Left lobe of liver (tissue), 2 donors: ENCODE measurements around the gene GRIP2. TPM values are rescaled to one million over a fixed set of nuclear protein-coding genes. Genes with fewer than 3 reads are reported as not detected.

Experiments
- ATAC-seq: fragments of 200-7000 bp; cut with Tn5 transposase; one replicate; pipeline ENCODE4 v1.9.1; 2020; ENCODE audit warnings: mild to moderate bottlenecking, moderate library complexity
- DNase-seq: peaks from one replicate; pipeline ENCODE4 v3.0.0-alpha.2; 2020; ENCODE audit warnings: low spot score
- total RNA-seq: library from RNA; stranded (reverse); gene quantifications from one replicate; pipeline ENCODE4 v1.2.1, GENCODE V29; 2021
- donor health status: DM: no; HTN: no; CAD: no; lungs with moderate emphysema.
- donor health status: DM: no; HTN: yes; CAD: no.

GRIP2 gene
- total RNA-seq, 1 donor from 2014 or later, result 0.40 TPM

DNA sequence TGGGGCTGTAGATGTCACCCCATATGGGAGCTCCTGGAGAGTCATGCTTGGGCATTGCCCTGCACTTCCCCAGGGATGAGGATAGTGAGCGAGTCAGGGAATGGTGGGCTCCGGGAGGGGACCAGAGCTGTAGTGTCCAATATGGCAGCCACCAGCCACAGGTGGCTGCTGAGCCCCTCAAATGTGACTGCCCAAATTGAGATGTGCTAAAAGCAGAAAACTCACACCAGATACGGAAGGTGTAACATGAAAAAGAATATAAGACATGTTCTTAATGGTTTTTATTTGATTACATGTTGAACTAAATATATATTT lies 31.7 kb downstream of the GRIP2 start:
- DNase-seq (no peak), ATAC-seq (no peak)

DNA sequence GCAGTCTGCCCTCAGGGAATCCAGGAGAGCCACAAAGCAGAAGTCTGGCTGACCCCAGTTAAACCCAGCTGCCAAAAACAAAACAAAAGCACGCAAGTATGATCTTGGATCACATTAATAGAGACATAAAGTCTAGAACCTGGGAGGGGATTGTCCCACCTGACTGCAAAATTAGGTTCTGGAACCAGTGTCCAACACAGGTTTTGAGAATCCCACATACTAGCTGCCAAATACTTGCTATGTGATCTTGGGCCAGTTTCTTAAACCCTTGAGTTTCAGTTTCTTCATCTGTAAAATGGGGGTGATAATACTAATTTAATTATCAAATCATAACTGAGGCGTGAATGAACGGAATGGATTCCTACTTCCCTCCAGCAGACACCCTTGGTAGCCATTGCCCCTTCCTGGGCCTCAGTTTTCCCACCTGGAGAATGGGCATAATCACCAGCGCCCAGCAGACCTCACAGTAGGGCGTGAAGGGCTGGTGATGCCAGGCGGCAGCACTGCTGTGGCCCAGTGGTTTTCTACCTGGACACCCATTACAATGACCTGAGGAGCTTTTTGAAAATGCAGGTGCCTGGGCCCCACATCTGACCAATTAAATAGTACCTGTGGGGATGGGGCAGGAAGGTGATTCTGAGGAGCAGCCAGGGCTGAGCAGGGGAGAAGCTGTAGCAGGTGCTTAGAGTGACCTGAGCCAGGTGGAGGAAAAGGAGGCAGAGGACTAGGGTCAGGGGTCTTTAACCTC lies 32.2 kb downstream of the GRIP2 start:
- ATAC-seq (no peak), DNase-seq (no peak)

DNA sequence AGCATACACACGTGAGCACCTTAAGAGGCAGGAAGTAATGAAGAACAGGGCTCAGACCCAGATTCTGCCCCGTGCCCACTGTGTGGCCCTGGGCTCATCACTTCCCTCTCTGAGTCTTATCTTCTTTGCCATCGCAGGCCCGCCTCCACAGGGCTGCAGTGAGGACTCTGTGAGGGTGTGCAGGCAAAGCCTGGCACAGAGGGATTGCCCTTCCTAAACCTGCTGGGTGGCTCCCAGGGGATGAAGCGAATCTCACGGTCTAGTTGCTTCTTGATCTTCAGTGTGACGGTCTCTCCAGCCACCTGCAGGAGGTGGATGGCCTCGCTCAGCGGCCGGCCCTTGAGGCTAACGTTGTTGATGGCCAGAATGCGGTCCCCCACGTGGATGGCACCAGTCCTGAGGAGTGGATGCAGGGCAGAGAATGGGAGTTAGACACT lies 32.8 kb downstream of the GRIP2 start:
- ATAC-seq (no peak), DNase-seq (no peak)

DNA sequence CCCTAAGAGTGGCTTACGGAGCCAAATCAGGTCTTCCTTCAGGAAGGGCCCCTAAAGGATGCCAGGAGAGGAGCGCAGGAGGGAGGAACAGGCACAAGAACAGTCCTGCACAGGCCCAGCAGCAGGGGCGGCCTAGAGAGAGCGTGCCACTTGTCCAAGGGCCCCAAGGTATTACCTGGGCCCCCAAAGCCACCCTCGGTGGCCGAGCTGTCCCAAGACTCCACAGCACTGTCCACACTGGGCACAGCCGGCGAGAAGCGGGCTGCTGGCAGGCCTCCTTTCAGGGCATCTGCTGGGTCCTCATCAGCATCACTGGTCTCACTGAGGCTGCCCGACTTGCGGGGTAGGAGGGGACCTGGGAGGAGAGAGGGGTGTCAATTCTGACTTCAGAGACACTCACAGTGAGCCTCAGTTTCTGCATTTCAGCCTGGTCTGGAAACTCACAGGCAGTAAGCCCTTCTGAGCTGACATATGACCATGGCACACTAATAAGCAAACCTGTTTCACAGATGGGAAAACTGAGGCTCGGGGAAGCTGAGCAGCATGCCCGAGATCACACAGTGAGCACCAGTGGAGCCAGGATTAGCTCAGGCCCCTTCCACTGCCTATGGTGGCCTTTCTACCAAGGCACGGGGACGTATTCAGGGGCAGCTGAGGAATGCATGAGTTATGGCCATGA lies 33.4 kb downstream of the GRIP2 start:
- ATAC-seq (no peak), DNase-seq (no peak)

DNA sequence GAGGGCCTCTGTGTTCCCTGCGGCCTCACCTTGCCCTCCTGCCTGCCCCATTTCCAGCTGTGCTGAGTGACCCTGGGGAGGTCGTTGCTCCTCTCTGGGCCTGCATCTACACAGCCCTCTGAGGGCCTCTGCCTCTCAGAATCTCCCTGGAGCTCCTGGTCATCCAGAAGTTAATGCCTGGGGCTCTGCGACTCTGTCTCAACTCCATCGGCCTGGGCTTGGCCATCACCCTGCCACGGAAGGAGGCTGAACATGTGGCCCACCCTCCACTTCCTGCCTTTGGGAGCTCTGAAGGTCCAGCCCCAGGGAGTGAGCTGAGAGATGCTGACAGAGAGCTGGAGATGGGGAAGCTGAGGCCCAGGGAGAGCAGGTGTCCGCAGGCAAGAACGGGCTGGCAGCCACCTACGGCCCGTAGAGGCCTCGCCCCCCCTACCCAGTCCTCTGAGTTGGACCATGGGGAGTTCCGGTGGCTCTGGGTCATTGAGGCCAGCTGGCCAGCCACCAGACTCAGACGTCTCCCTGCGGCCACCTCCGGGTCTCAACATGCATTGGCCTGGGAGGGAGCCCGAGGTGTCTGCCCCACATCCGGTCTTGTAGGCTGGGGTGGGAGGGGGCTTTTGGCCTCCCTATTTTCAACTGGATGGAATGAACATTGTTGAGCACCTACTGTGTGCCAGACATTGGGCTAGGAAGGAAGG lies 34.2 kb downstream of the GRIP2 start:
- DNase-seq, result no peak

DNA sequence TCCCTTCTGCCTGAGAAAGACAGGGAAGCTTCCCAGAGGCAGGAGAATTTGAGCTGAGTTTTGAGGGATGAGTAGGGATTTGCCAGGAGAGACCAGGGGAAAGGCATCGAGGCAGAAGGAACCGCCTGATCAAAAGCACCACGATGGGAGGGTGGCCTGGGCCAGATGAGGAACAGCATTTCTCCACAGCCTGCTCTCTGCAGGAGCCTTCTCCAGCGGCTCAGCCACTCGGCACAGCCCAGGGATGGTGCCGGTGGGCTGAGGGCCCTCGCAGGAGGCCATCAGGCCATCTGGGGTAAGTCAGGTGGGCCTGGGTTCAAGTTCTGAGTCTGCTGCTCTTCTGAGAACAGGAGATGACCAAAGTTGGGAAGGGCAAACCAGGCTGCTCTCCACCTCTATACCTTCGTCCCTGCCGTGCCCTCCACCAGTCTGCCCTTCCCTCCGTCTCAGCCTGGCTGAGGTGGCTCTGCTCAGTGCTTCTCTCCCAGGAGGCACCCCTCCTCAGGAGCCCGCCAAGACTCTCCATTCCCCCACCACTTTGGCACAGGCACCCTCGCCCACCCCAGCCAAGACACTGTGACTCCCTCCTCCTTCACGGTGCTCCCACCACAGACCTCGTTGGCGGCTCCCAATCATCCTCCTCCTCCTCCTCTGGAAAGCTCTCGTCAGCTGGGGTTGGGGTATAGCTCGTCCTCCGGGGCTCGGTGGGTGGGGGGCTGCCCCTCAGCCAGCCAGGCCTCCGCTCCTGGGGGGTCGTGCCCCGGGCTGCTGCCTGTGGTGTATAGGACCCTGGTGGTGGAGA lies 34.9 kb downstream of the GRIP2 start:
- no peak for DNase-seq
- ATAC-seq, result no peak

More for the DNA sequence above, 34.2 kb downstream of the GRIP2 start:
- ATAC-seq, result no peak

DNA sequence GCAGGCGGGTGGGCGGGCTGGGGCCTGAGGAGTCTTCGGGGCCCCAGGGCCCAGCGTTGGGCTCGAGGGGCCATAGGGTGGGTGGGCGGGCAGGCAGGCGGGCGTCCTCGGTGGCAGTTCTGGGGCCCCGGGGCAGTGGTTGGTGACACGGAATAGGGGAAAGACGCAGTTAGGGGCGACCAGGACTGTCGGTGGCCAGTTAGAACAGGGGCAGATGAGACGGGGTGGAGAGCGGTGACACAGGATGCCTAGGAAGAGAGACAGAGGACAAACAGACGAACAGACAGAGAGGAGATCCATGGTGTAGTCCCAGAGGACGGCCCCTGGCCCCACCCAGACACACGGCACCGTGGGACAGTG lies 36.5 kb downstream of the GRIP2 start:
- DNase-seq (no peak), ATAC-seq (no peak)

DNA sequence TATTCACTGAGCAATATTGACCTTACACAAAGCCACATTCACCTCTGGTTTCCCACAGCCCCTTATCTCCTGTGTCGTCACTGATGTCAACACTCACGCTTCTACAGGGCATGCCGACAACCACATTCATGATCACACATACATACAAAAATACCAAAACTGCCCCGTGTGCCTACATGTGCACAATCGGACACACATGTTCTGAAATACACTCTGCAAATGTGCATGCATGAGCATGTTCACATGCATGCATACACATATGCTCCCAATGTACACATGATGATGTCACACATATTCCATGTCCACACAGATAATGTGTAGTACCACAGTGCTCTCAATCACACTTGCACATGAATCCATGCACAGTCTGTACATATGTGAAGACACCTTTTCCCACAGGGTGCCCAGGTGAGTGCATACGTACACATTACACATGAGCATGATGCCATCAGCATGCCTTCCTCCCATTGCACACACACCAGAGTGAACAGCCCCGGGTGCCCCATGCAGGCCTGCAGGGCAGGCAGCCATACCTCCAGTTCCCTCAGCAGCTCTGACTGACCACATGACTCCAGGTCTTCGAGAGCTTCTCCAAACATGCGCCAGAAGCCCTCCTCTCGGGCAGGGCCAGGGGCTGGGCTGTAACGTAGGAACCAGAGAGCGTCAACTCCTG lies 37.0 kb downstream of the GRIP2 start:
- no peak for DNase-seq
- no peak for ATAC-seq

DNA sequence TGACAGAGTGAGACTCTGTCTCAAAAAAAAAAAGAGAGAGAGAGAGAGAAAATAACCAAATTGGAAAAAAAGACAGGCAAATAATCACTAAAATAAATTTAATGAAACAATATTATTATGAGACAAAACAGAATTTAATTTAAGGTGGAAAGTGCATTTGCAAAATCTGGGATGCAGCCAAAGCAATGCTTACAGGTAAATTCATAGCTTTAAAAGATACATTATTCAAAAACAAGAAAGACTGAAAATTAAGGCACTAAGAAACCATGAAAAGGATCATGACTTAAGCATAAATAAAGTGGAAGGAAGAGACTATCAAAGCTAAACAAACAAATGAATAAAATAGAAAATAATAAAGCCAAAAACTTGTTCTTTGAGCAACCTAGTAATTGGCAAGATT lies 37.7 kb downstream of the GRIP2 start:
- no peak for DNase-seq

DNA sequence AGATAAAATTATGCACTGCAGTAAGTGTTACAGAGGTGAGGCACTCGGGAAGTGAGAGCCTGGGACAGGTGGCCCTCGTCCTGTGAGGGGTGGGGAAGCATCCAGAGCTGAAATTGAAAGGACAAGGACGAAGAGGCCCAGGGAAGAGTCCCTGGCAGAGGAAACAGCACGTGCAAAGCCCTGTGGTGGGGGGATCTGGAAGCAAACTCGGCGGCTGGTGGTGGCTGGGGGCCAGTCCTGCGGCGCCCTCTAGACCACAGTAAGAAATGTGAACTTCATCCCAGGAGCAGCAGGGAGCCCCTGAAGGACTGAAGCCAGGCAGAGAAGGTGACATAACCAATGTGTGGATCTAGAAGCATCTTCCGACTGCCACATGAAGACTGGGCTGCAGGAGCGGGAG lies 42.8 kb downstream of the GRIP2 start:
- DNase-seq, result no peak
- no peak for ATAC-seq

More for the DNA sequence above, 37.7 kb downstream of the GRIP2 start:
- ATAC-seq, result no peak

DNA sequence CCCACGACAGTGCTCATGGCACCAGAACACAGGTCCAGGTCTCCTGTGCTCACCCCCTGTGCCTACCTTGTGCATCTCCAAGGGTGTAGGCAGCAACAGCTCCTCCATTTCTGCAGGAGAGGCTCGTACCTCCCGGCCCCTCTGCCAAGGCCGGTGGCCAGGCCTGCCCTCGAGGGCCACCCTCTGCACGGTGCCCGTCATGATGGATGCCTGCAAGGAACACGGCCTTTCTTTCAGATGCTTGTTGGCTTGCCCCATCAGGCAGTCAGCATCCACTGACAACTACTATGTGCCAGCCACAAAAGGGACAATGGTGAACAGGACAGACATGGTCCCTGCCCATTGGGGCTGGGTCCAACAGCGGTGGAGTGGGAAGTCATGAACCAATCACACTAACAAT lies 43.8 kb downstream of the GRIP2 start:
- DNase-seq (no peak), ATAC-seq (no peak)

DNA sequence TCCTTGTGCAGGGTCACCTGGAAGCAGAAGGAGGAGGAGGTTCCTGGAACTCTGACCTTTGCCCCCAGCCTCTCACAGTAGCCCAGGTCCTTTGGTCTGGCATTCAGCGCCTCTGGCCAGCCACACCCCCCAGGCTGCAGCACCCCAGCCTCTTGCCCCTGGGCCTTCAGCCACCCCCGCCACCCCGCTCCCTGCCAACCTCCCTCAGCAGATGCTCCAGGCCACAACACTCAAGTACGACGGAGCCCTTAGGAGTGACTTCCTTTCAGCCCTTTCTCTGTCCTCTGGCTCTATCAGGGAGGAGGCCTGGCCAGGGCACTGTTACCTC lies 45.2 kb downstream of the GRIP2 start:
- DNase-seq (no peak), ATAC-seq (no peak)

DNA sequence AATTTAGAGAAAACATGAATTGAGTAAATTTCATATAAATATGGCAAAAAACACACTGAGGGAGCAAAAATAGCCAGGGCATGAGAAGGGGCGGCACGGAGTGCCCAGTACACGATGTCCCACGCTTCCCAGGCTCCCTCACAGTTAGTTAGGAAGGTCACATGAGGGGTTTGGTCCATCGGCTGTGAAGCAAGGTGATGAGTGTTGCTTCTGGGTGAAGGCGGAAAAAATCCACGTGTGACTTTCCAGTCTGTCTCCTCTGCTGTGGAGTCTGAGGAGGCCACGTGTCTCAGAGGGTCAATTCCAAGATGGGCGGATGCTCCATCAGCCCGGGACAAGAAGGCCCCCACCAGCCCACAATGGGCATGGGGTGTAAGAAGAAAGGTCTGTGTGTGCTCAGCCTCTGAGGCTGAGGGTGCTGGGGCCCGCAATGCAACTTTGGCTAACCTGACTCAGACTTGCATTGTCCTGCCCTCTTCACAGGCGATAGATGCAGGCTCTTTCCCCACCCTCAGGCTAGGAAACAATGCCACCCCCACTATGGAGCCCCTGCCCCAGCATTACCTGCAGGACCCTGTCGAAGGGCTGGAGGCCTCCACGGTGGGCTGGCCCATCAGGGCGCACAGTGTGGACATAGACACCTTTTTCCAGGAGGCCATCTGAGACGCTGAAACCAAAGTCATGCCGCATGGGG lies 45.7 kb downstream of the GRIP2 start:
- ATAC-seq (no peak), DNase-seq (no peak)

DNA sequence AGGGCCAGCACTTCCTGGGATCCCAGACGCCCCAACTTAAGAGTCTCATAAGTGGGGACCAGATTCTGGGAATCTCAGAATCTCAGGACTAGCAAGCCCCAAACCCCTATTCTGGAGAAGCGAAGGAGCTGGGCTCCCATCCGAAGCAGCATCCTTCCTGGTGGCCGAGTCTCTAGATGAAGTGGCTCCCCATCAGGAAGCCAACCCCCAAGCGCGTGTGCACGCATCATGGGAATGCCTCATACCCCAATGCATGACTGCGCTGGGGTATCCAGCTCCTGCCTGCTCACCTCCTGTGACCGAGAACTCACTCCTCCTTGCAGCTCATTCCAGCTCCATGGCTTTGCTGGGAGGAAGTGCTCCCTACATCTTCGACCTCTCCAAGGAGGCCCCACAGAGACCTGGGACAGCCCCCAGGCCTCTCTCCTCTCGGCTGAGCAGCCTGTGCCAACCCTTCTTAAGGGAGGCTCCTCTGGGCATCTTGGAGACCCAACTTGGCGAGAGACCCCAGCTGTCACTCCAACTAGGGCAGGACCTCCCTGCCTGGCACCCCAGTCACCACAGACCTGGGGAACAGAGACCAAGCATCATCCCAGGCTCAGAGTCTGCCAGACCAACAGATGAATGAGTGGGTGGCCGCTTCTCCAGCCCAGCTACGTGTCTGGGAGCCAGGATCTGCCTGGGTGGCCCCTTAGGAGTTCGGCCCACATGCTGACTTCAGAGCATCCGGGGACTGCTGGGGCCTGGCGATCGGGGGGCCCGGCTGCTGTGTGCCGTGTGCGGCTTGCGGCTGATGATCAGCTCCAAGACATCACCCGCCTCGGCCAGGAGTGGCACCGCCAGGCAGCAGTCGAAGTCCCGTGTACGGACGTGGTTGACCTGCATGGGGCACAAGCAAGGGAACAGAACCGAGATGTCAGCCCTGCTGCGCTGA lies 46.9 kb downstream of the GRIP2 start:
- ATAC-seq (no peak), DNase-seq (no peak)

DNA sequence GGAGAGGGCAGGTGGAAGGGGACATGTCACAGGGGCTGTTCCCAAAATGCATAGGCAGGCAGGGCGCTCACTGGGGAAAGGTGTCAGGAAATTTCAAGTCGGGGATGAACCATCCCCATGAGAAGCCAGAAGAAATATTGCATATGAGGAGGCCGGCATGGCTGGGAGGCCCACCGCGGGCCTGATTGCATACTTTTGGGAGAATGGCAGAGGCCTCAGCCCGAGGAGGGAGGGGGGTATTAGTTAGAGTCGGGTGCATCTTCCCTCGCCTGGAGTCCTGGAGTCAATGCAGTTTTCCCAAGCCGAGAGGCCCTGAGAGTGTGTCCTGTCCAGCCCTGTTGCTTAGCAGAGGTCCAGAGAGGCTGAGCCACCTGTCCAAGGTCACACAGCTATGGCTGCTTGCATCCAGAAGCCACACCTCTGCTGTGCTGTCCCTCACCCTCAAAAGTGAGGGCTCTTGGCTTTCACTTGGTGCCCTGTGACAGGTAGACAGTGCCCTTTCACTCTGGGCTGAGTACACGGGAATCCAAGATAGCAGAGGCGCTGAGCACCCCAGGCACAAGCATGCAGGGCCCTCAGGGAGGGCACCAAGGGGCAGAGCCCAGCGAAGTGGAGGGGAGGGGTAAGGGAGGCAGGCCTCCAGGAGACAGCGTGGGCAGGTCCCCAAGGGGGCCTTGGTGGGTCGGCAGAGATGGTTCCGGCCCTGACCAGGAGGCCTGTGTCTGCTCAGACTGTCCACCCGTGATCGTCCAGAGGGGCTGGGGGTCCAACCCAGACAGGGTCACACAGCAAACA lies 48.5 kb downstream of the GRIP2 start:
- ATAC-seq (no peak), DNase-seq (no peak)

DNA sequence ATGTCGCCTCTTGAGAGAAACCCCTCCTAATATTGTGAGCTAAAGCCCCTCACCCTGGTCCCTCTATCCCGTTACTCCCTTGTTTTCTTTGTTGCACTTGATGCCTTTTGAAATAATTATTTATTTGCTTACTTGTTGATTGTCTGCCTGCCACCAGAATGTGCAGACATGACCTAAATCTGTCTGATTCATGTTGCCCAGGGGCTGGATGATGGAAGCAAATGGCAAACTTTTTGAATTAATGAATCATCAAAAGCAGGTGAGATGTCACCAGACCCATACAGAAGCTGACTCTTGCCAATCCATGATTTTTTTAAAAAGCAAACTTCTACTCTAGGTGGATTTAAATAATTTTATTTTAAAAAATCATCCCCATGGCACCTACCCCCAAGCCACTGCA lies 49.3 kb downstream of the GRIP2 start:
- no peak for DNase-seq

DNA sequence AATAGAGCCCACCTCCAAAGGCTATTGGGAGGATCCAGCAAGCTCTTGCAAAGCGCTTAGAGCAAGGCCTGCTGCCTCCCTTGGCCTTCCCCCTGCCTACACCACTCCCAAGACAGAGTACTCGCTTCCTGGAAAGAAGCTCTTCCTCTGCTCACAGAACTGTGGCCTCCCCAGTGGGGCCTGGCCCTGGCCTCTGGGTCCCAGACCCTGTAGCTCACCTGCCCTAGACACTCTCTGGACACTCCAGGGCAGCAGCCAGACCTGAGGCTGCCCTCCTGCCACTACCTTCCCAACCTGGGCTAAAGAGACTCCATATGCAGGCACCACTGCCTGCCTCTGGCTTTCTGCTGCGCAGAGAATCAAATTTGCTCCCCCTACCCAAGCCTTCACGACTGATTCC lies 49.9 kb downstream of the GRIP2 start:
- DNase-seq (no peak), ATAC-seq (no peak)

More for the DNA sequence above, 49.3 kb downstream of the GRIP2 start:
- ATAC-seq, result no peak

DNA sequence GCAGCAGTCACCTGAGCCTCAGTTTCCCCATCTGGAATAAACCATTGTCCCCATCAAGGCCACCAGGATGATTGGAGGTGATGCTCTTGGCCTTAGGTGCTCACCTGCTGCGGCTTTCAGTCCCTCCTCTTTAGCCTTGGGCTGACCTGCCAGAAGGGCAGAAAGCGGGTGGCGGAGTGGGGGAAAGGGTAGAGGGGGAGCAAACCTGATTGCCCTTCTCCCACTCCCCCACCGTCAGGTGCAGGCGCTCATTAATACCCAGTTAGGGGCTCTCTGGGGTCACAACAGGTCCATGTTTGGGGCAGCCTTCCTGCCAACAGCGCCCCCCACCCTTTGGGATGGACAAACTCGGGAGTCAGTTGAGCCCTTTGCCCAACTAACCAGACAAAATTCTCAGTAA lies 50.5 kb downstream of the GRIP2 start:
- DNase-seq (no peak), ATAC-seq (no peak)
